Tongue (tissue), 2 donors: ENCODE data around the gene NLRP9. TPM values are rescaled to one million over a fixed set of nuclear protein-coding genes. Genes with fewer than 3 reads are reported as not detected.
A peak's percentile ranks its signal among the peaks of the same experiment; 100 is the strongest.

Experiments used
- DNase-seq: peaks from one replicate; pipeline ENCODE4 v3.0.0-alpha.2; 2015
- total RNA-seq: library from RNA; depleted of rRNA; stranded (reverse); fragments of >200 nt; gene quantifications from one replicate; pipeline ENCODE4 v1.2.3, GENCODE V29; 2014

Gene NLRP9
- total RNA-seq, 1 donor from 2014 or later: not detected

- DNase-seq: no peak
Observed at GRCh38 chr19:55687281-55688201, 50.7 kb downstream of the NLRP9 start.

- DNase-seq: no peak
Observed at GRCh38 chr19:55686311-55687050, 51.7 kb downstream of the NLRP9 start.

- no peak for DNase-seq
Observed at GRCh38 chr19:55685776-55686175, 52.4 kb downstream of the NLRP9 start.

- DNase-seq: no peak
Observed at GRCh38 chr19:55684946-55685681, 53.1 kb downstream of the NLRP9 start.

- no peak for DNase-seq
Observed at GRCh38 chr19:55683449-55684261, 54.5 kb downstream of the NLRP9 start.

- no peak for DNase-seq
Observed at GRCh38 chr19:55681131-55682092, 56.8 kb downstream of the NLRP9 start.

GRCh38 chr19:55680339-55681130, 57.7 kb downstream of the NLRP9 start:
- DNase-seq: no peak

GRCh38 chr19:55679343-55680257, 58.6 kb downstream of the NLRP9 start:
- no peak for DNase-seq

- peak; percentile 13 for DNase-seq
Observed at GRCh38 chr19:55678121-55678671, 60.0 kb downstream of the NLRP9 start.

GRCh38 chr19:55677572-55678028, 60.6 kb downstream of the NLRP9 start:
- no peak for DNase-seq

GRCh38 chr19:55676889-55677505, 61.2 kb downstream of the NLRP9 start:
- no peak for DNase-seq

GRCh38 chr19:55676383-55676782, 61.8 kb downstream of the NLRP9 start:
- DNase-seq: no peak

GRCh38 chr19:55675661-55676354, 62.4 kb downstream of the NLRP9 start:
- no peak for DNase-seq

GRCh38 chr19:55674841-55675660, 63.2 kb downstream of the NLRP9 start, which contains the start of gene EPN1:
EPN1 (plus strand) TSS chr19:55675226; CDS start chr19:55678628, 3,402 bp downstream.
- DNase-seq: peak; percentile 98

- DNase-seq: no peak
Observed at GRCh38 chr19:55674459-55674840, 63.8 kb downstream of the NLRP9 start.

GRCh38 chr19:55673889-55674288, 64.3 kb downstream of the NLRP9 start:
- no peak for DNase-seq
